Retina (tissue), 1 donor: ENCODE measurements around the gene CACNB3.
"Not testable (repeated sequence)": the region's sequence is repeated elsewhere in the genome, so short reads cannot be mapped to it uniquely, and the experiment has no call there.

Experiments
- DNase-seq: peaks from one replicate; pipeline ENCODE4 v3.0.0-alpha.2; 2016

CACNB3 gene

GRCh38 chr12:48857278-48857994 is 39.1 kb downstream of the CACNB3 start:
- no peak for DNase-seq

DNA sequence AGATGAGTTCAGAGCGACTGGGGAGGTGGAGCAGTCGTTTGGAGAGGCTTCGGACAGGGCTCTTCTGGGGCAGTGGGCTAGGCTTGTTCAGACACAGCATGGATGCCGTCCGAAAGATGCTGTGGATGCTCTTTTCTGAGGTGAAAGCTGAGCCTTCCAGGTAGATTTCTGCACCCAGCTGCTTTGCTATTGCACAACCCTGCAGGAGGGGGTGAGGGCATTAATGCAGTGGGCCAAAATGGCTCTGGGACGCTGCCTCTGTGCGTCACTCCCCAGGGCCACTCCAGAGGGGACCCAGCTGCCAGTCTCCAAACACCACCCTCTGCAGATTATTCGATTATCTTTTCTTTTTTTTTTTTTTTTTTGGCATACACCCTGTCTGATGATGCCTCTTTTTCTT is 39.7 kb downstream of the CACNB3 start:
- no peak for DNase-seq

DNA sequence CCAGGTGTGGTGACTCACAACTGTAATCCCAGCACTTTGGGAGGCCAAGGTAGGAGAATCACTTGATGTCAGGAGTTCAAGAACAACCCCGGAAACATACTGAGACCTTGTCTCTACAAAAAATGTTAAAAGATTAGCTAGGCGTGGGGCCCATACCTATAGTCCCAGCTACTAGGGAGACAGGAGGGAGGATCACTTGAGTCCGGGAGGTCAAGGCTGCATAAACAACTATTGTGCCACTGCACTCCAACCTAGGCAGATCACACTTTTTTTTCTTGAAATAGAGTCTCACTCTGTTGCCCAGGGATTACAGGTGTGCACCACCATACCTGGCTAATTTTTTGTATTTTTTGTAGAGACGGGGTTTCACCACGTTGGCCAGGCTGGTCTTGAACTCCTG is 41.3 kb downstream of the CACNB3 start:
- DNase-seq = no peak

GRCh38 chr12:48860236-48860635 is 41.9 kb downstream of the CACNB3 start:
- not testable (repeated sequence) for DNase-seq

DNA sequence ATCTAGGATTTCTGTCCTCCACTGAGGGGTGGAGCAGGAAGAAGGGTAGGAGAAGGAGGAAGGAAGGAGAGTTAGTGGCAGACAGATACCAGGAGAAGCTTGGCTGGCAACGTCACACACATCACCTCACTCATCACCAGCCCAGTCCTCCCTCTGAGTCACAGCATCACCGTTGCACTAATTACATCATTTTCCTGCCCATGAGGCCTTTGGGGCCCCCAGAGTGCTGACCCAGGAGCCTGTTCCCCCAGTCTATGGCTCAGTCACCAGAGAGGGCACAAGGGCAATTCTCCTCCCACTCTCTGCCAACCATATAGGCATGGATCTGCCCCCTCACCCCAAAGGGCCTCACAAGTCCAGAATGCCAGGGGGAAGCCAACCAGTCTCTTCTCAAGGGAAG is 42.8 kb downstream of the CACNB3 start:
- DNase-seq = no peak

DNA sequence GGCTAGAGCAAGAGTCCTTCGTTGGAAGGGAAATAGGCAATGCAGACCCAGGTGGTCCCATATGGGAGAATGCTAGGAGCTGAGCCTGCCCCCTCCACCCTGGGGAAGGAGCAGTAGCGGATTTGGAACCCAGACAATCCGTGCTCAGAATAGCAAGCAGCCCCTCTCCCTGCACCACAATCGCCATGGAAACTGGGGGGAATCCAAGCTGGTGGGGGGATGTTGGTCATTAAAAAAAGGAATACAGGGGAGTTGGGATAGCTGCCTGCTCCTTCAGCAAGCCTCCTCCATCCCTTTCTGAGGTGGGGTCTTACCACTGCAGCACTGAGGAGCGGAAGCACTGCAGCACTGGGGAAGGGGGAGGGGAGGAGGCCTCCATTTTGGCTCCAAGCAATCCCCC is 44.5 kb downstream of the CACNB3 start:
- DNase-seq = no peak

GRCh38 chr12:48863291-48863690 is 45.0 kb downstream of the CACNB3 start:
- DNase-seq = no peak

DNA sequence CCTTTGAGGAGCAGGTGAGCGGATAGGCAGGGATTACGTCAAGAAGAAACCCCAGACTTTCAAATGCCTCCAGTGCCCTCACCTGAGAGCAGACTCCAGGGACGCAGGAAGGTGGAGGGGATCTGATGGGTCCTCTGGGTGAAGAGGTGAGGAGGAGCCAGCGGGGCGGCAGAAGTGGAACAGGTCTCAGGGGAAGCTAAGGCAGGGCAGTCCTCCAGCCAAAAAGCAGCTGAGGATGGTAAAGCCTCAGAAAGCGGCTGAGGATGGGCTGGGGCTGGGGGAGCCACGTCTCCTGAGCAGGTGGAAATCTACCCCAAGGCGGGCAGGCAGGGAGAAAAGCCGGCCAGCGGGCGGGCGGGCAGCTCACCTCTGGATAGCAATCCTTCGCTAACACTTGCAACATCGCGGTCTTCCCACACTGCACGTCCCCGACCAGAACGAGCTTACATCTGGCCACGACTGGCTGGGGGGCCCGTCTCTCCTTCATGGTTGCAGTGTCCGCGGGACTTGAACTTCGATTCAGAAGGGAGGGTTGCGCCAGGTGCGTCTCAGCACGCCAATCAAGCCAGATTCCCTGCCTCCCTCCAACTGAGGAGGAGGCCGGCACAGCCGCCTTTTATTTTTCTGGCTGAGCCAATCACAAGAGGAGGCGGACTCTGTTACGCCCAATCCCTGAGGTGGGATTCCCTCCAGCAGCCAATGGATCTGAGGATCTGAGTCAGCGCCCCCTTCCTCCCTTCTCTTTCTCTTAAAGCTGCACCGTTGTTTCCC is 47.2 kb downstream of the CACNB3 start, which contains the start of gene RND1:
Gene RND1 (minus strand): TSS at position 590 of the 771 bp plus-strand sequence. CDS start 103 bp downstream, at position 487.
- peak; percentile 94 for DNase-seq

- DNase-seq = no peak
Measured at GRCh38 chr12:48866052-48866711, 47.9 kb downstream of the CACNB3 start.

- DNase-seq = no peak
Measured at GRCh38 chr12:48868451-48868850, 50.2 kb downstream of the CACNB3 start.

DNA sequence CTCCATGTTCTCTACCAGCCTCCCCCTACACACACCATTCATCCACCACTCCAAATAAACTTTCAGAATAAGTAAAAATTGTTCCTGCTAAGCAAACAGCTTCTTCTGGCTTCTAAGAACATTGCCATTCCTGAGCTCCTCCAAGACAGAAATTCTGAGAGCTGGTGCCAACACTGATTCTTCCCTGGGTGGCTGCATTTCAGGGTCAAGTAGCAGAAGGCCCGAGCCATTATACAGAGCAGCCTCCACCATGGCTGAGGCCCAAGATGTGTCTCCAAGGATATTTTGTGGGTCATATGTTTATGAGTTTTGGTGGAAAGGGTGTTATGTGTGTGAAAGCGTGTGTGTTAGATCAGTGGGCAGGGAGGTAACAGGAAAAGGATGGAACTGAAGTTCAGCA is 50.9 kb downstream of the CACNB3 start:
- DNase-seq = no peak

- no peak for DNase-seq
Measured at GRCh38 chr12:48873096-48873495, 54.8 kb downstream of the CACNB3 start.

DNA sequence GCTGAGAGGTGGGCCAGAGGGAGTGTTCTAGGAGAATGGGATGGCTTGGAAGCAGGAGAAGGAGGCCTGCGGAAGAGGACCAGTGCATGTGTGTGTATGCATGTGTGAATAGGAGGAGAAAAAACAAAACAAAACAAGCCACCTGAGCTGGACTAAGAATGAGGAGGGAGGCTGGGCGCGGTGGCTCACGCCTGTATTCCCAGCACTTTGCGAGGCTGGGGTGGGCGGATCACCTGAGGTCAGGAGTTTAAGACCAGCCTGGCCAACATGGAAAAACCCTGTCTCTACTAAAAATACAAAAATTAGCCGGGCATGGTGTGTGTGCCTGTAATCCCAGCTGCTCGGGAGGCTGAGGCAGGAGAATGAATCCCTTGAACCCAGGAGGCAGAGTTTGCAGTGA is 55.2 kb downstream of the CACNB3 start:
- not testable (repeated sequence) for DNase-seq

DNA sequence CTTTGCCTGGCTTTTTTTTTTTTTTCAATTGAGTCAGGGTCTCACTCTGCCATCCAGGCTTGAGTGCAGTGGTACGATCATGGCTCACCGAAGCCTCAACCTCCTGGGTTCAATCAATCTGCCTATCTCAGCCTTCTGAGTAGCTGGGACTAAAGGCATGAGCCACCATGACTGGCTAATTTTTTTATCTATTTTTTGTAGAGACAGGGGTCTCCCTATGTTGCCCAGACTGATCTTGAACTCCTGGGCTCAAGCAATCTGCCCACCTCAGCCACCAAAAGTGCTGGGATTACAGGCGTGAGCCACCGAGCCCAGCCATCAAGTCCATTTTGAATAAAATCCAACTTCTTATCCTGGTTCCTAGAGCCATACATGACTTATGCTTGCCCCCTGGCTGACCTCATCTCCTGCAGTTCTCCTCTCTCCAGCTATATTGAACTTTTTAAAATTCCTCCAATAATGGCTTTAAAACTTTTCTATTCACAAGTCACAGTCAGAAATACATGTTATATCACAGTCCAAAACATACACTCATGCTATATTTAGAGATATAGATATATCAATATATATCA is 57.7 kb downstream of the CACNB3 start:
- DNase-seq = no peak
